Activated naive CD8-positive, alpha-beta T cell (primary cell): ENCODE measurements around the gene AMER3.
"Not testable (repeated sequence)": the region's sequence is repeated elsewhere in the genome, so short reads cannot be mapped to it uniquely, and the experiment has no call there.

Source experiments
- H3K27ac Mint-ChIP-seq: one replicate; pipeline ENCODE4 v1.8.0; 2021; ENCODE audit warnings: mixed read lengths
- H3K27me3 Mint-ChIP-seq: one replicate; pipeline ENCODE4 v1.8.0; 2021; ENCODE audit warnings: mixed read lengths
- H3K36me3 Mint-ChIP-seq: one replicate; pipeline ENCODE4 v1.8.0; 2021; ENCODE audit warnings: mixed read lengths
- H3K4me1 Mint-ChIP-seq: one replicate; pipeline ENCODE4 v1.8.0; 2021; ENCODE audit warnings: low read depth, mixed read lengths
- H3K4me3 Mint-ChIP-seq: one replicate; pipeline ENCODE4 v1.8.0; 2021; ENCODE audit warnings: mild to moderate bottlenecking, mixed read lengths
- H3K9me3 Mint-ChIP-seq: one replicate; pipeline ENCODE4 v1.8.0; 2021; ENCODE audit warnings: low read depth, mixed read lengths

Gene AMER3, protein sequence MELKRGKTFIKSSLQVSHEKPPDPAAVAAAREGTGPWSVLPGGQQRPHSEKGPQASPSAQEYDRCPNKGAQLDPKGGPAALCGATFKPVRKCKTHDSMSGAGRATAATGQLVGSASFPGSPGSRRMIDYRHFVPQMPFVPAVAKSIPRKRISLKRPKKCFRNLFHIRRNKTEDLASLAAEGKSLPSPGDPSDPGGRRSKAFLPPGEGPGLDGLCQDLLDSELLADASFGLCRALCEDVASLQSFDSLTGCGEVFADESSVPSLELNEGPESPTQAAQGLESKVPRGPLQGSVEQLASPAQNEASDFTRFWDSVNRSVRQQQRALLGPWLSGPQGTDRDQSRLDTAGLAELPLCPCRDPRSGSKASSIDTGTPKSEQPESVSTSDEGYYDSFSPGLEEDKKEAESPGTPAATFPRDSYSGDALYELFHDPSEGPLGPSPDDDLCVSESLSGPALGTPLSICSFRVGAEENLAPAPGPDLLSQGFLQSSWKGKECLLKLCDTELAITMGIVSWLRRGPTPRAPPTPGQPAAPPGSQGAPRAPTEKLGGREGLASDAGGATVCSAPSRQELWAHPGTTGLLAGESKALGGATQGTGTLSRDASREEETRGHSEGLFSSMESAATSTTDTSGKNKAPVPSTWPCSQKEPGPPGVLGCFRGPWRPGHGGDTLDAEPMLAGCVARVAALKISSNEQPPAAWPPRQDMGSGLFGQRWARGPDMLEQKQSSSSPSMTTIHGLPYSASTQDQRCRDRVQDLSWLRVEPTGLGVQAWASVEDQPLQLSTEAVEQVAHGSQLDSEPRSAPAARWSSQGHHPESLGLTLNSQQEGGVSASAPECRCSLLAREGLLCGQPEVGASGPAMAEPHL

GRCh38 chr2:130755256-130756052, at the start of gene AMER3:
TSS of gene AMER3 (plus strand) at chr2:130755540. CDS start at chr2:130762073, 6,533 bp downstream.
- Mint-ChIP-seq H3K9me3 (no peaks in the 10 kb centered on the region), H3K4me1 (peaks cover 2% of the 10 kb centered on the region), H3K27ac (no peak within 1 kb of the TSS), H3K4me3 (peak within 1 kb of the TSS; percentile 49), H3K27me3 (peaks cover 38% of the 10 kb centered on the region), H3K36me3 (peaks cover 2% of the 10 kb centered on the region)

DNA sequence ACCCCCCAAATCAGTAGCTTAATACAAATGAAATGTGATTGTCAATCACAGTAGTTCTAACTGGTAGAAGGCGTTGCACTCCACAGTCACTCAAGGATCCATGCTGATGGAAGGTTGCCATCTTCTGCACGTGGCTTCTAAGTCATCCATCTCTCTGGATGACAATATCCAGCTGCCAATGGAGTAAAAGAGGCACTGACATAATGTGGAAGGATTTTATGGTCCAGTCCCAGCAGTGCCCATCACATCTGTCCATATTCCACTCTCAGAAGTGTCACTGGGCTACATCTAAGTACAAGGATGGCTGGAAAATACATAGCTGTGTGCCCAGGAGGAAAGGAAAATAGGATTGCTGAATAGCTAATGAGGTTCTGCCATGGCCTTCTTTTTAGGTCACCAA, 40.5 kb upstream of the AMER3 start:
- not testable (repeated sequence) for H3K9me3 Mint-ChIP-seq, H3K27ac Mint-ChIP-seq, H3K27me3 Mint-ChIP-seq, H3K4me1 Mint-ChIP-seq, H3K4me3 Mint-ChIP-seq, H3K36me3 Mint-ChIP-seq

DNA sequence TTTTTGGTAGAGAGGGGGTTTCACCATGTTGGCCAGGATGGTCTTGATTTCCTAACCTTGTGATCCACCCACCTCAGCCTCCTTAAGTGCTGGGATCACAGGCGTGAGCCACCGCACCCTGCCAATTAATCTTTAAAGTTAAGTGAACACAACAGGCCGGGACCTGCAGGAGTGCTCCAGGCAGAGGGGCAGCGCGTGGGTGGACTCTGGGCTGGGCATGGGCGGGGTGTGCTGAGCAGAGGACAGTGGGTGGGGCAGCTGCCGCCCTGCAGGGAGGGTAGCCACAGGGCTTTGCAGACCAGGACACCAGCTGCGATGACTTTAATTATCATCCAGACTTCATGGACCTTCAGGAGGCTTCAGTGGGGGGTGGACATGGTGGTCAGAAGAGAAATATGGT, 35.3 kb upstream of the AMER3 start:
- Mint-ChIP-seq H3K27ac (no peak overlapping the region), H3K4me1 (no peaks in the 10 kb centered on the region), H3K9me3 (no peaks in the 10 kb centered on the region), H3K36me3 (no peaks in the 10 kb centered on the region), H3K27me3 (peaks cover 5% of the 10 kb centered on the region), H3K4me3 (no peak overlapping the region)

- Mint-ChIP-seq H3K27me3 (peaks cover 5% of the 10 kb centered on the region), H3K36me3 (no peaks in the 10 kb centered on the region), H3K4me3 (no peak overlapping the region), H3K9me3 (no peaks in the 10 kb centered on the region), H3K4me1 (no peaks in the 10 kb centered on the region), H3K27ac (no peak overlapping the region)
Measured at GRCh38 chr2:130720528-130720927, 34.8 kb upstream of the AMER3 start.

GRCh38 chr2:130724455-130724854, 30.9 kb upstream of the AMER3 start:
- H3K9me3 Mint-ChIP-seq, result no peaks in the 10 kb centered on the region
- H3K27ac Mint-ChIP-seq, result no peak overlapping the region
- H3K4me3 Mint-ChIP-seq, result no peak overlapping the region
- peaks cover 9% of the 10 kb centered on the region for H3K4me1 Mint-ChIP-seq
- peaks cover 5% of the 10 kb centered on the region for H3K27me3 Mint-ChIP-seq
- H3K36me3 Mint-ChIP-seq, result no peaks in the 10 kb centered on the region

DNA sequence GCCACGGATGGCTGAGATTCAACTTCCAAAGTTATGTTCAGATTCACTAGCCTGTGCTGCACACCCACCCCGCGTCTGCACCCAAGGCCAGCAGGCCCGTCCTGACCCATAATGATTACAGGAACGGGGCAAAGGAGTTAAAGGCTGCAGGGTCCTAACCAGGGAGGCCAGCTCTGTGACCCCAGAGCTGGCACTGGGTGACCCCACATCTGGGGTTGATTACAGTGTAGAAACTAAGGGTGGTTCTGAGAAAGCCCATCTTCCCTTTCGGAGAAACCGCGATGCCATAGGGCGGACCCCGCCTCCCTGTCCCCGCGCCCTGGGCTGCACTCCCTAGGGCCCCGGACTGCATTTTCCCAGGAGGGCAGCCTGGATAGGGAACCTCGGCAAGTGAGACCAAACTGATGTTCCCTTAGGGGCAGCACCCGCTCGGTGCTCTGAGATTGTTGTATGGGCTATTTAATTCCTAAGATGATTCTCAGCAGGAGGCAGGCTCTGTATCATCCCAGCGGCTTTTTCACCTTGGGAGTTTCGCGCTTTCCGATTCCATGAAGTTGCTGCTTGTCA, 28.6 kb upstream of the AMER3 start:
- Mint-ChIP-seq H3K36me3 (no peaks in the 10 kb centered on the region), H3K4me3 (peak overlapping the region; percentile 83), H3K27ac (peak overlapping the region; percentile 76), H3K27me3 (no peaks in the 10 kb centered on the region), H3K9me3 (no peaks in the 10 kb centered on the region), H3K4me1 (peaks cover 10% of the 10 kb centered on the region)

DNA sequence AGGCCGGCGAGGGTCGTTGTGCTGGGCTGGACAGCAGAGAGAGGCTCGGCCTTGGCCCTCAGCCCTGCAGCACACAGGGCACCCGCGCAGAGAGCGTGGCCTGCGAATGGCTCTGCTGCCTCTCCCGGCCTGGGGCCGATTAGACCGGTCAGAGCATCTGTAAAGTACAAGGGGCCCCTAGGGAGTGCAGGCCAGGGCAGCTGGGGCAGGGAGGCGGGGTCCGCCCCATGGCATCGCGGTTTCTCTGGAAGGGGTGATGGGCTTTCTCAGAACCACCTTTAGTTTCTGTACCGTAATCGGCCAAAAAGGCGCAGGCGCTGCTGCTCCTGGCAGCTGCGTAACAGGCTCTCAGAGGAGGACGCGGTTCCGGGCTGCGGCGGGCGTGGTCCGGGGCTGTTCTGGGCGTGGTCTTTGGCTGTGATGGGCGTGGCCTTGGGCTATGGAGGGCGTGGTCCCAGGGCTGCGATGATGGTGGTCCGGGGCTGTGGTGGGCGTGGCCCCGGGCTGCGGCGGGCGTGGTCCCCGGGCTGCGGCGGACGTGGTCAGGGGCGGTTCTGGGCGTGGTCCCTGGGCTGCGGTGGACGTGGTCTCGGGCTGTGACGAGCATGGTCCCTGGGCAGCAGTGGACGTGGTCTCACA, 27.9 kb upstream of the AMER3 start:
- peak overlapping the region; percentile 83 for H3K4me3 Mint-ChIP-seq
- no peaks in the 10 kb centered on the region for H3K27me3 Mint-ChIP-seq
- peak overlapping the region; percentile 76 for H3K27ac Mint-ChIP-seq
- H3K36me3 Mint-ChIP-seq, result no peaks in the 10 kb centered on the region
- no peaks in the 10 kb centered on the region for H3K9me3 Mint-ChIP-seq
- H3K4me1 Mint-ChIP-seq, result peaks cover 10% of the 10 kb centered on the region

- Mint-ChIP-seq H3K27ac (no peak overlapping the region), H3K4me1 (peaks cover 10% of the 10 kb centered on the region), H3K4me3 (peak overlapping the region; percentile 83), H3K36me3 (no peaks in the 10 kb centered on the region), H3K9me3 (no peaks in the 10 kb centered on the region), H3K27me3 (no peaks in the 10 kb centered on the region)
Measured at GRCh38 chr2:130728007-130728454, 27.3 kb upstream of the AMER3 start.

GRCh38 chr2:130728549-130729316, 26.6 kb upstream of the AMER3 start, which contains the start of gene GPR148:
TSS of gene GPR148 (plus strand) at chr2:130729070. CDS start at chr2:130729152, 82 bp downstream.
- Mint-ChIP-seq H3K27me3 (no peaks in the 10 kb centered on the region), H3K4me3 (peak within 1 kb of the TSS; percentile 83), H3K9me3 (no peaks in the 10 kb centered on the region), H3K36me3 (no peaks in the 10 kb centered on the region), H3K4me1 (peaks cover 10% of the 10 kb centered on the region), H3K27ac (no peak within 1 kb of the TSS)

GRCh38 chr2:130729322-130730299, 25.7 kb upstream of the AMER3 start:
- H3K4me3 Mint-ChIP-seq, result peak overlapping the region; percentile 8
- no peak overlapping the region for H3K27ac Mint-ChIP-seq
- H3K36me3 Mint-ChIP-seq, result no peaks in the 10 kb centered on the region
- H3K4me1 Mint-ChIP-seq, result peaks cover 10% of the 10 kb centered on the region
- H3K9me3 Mint-ChIP-seq, result no peaks in the 10 kb centered on the region
- H3K27me3 Mint-ChIP-seq, result no peaks in the 10 kb centered on the region

DNA sequence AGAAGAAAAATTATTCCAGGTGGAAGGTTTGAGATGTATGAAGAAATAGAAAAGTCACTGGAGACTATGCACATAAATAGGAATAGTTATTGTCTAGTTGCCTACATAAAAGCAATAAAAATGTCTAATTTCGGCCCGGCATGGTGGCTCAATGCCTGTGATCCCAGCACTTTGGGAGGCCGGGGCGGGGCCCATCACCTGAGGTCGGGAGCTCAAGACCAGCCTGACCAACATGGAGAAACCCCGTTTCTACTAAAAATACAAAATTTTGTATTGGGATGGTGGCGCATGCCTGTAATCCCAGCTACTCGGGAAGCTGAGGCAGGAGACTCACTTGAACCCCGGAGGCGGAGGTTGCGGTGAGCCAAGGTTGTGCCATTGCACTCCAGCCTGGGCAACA, 23.1 kb upstream of the AMER3 start:
- H3K27me3 Mint-ChIP-seq, H3K4me3 Mint-ChIP-seq, H3K36me3 Mint-ChIP-seq, H3K27ac Mint-ChIP-seq, H3K4me1 Mint-ChIP-seq, H3K9me3 Mint-ChIP-seq: not testable (repeated sequence)

DNA sequence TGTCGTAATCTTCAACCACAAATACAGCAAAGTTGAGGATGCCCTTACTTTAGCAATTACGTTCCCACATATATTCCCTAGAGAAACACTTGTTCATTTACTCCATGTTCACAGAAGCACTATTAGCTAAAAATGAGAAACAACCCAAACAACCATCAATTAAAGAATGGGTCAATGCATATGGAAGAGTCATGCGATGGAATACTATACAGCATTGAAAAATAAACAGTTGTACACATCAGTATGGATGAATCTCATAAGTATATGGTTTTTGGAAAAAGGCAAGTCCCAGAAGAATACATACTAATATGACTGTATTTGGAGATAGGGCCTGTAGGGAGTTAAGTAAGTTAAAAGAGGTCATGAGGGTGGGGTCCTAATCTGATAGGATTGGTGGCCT, 20.1 kb upstream of the AMER3 start:
- no peaks in the 10 kb centered on the region for H3K4me1 Mint-ChIP-seq
- H3K9me3 Mint-ChIP-seq, result no peaks in the 10 kb centered on the region
- peaks cover 2% of the 10 kb centered on the region for H3K27me3 Mint-ChIP-seq
- H3K36me3 Mint-ChIP-seq, result no peaks in the 10 kb centered on the region
- no peak overlapping the region for H3K27ac Mint-ChIP-seq
- no peak overlapping the region for H3K4me3 Mint-ChIP-seq

DNA sequence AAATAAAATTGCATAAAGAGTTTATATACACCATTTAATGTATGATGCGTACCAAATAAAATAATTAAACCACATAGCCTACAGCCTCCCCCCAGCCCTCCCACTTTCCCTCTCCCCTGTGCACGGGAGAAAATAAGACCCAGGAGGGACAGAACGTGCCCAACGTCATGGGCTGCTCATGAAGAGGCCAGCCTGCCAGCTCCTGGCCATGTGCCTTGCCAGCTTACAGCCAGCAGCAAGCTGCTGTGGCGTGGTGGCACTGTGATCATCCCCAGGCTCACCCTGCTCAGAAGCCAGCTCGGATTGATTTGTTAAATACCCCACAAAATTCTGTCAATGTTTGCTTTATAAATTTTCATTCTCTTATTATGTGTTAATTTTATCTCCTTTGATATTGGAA, 18.9 kb upstream of the AMER3 start:
- no peak overlapping the region for H3K27ac Mint-ChIP-seq
- no peak overlapping the region for H3K4me3 Mint-ChIP-seq
- peaks cover 4% of the 10 kb centered on the region for H3K27me3 Mint-ChIP-seq
- no peaks in the 10 kb centered on the region for H3K4me1 Mint-ChIP-seq
- no peaks in the 10 kb centered on the region for H3K9me3 Mint-ChIP-seq
- no peaks in the 10 kb centered on the region for H3K36me3 Mint-ChIP-seq
